Loucy (cell line): ENCODE results near the gene ZDHHC4.

Experiments
- H2AFZ ChIP-seq: fragments of 200-600 bp; sonication (generic); 2 replicates; pipeline ENCODE4 v1.6.0; 2016; ENCODE audit warnings: antibody characterized with exemption, mild to moderate bottlenecking, low read length, moderate library complexity
- H3F3A ChIP-seq: fragments of 200-600 bp; 2 replicates; pipeline ENCODE4 v1.6.0; 2016; ENCODE audit warnings: antibody characterized with exemption, low read depth, mild to moderate bottlenecking
- H3K27me3 ChIP-seq: fragments of 200-600 bp; sonication (generic); 2 replicates; pipeline ENCODE4 v1.6.1; 2014; ENCODE audit warnings: low read length, mild to moderate bottlenecking; ENCODE audit not compliant: insufficient read depth, poor library complexity, severe bottlenecking
- H3K36me3 ChIP-seq: fragments of 200-600 bp; sonication (generic); 2 replicates; pipeline ENCODE4 v1.6.1; 2016; ENCODE audit warnings: low read length; ENCODE audit not compliant: insufficient read depth
- H3K4me1 ChIP-seq: fragments of 200-600 bp; sonication (generic); 2 replicates; pipeline ENCODE4 v1.5.1; 2014; ENCODE audit warnings: low read length, mild to moderate bottlenecking; ENCODE audit not compliant: insufficient read depth, poor library complexity, severe bottlenecking
- H3K4me2 ChIP-seq: fragments of 200-600 bp; sonication (generic); 2 replicates; pipeline ENCODE4 v1.6.0; 2014; ENCODE audit warnings: antibody characterized with exemption, low read length, low read depth, mild to moderate bottlenecking; ENCODE audit not compliant: poor library complexity, severe bottlenecking
- H3K4me3 ChIP-seq: fragments of 200-600 bp; sonication (generic); 2 replicates; pipeline ENCODE4 v1.5.1; 2014; ENCODE audit warnings: low read length, mild to moderate bottlenecking, mixed read lengths; ENCODE audit not compliant: poor library complexity, severe bottlenecking
- H3K79me2 ChIP-seq: fragments of 200-600 bp; sonication (generic); 2 replicates; pipeline ENCODE4 v1.6.1; 2014; ENCODE audit warnings: low read length; ENCODE audit not compliant: insufficient read depth
- H3K9ac ChIP-seq: fragments of 200-600 bp; sonication (generic); 2 replicates; pipeline ENCODE4 v1.6.0; 2014; ENCODE audit warnings: mild to moderate bottlenecking, low read depth, low read length, moderate library complexity; ENCODE audit not compliant: poor library complexity, severe bottlenecking
- H3K9me2 ChIP-seq: fragments of 200-600 bp; sonication (generic); replicated peaks from 2 replicates; pipeline ENCODE4 v1.6.1; 2016; ENCODE audit warnings: low read depth, low read length, mixed read lengths
- H3K9me3 ChIP-seq: fragments of 200-600 bp; sonication (generic); 2 replicates; pipeline ENCODE4 v1.6.1; 2014; ENCODE audit warnings: mild to moderate bottlenecking, antibody characterized with exemption, low read length, low read depth; ENCODE audit not compliant: insufficient read depth
- H4K20me1 ChIP-seq: fragments of 200-600 bp; sonication (generic); 2 replicates; pipeline ENCODE4 v1.6.0; 2014; ENCODE audit warnings: antibody characterized with exemption, low read length, mild to moderate bottlenecking; ENCODE audit not compliant: insufficient read depth, poor library complexity, severe bottlenecking
- EZH2phosphoT487 ChIP-seq: fragments of 200-600 bp; IDR thresholded peaks from 2 replicates; pipeline ENCODE4 v1.6.1; 2018; ENCODE audit warnings: antibody characterized with exemption, mild to moderate bottlenecking, moderate library complexity, borderline replicate concordance
- TF ChIP-seq, protein P1 (sequence below): fragments of 200-600 bp; sonication (generic); conservative IDR thresholded peaks from 2 replicates; pipeline ENCODE4 v1.5.1; 2014; ENCODE audit warnings: mild to moderate bottlenecking, antibody characterized with exemption, low read length

The ZDHHC4 gene

GRCh38 chr7:6530626-6531491 is 46.4 kb upstream of the ZDHHC4 start:
- TF ChIP-seq EZH2phosphoT487 = no peak
- TF ChIP-seq, protein P1, sequence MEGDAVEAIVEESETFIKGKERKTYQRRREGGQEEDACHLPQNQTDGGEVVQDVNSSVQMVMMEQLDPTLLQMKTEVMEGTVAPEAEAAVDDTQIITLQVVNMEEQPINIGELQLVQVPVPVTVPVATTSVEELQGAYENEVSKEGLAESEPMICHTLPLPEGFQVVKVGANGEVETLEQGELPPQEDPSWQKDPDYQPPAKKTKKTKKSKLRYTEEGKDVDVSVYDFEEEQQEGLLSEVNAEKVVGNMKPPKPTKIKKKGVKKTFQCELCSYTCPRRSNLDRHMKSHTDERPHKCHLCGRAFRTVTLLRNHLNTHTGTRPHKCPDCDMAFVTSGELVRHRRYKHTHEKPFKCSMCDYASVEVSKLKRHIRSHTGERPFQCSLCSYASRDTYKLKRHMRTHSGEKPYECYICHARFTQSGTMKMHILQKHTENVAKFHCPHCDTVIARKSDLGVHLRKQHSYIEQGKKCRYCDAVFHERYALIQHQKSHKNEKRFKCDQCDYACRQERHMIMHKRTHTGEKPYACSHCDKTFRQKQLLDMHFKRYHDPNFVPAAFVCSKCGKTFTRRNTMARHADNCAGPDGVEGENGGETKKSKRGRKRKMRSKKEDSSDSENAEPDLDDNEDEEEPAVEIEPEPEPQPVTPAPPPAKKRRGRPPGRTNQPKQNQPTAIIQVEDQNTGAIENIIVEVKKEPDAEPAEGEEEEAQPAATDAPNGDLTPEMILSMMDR = no peak
- Histone ChIP-seq H3K9me3 (no peaks in the 10 kb centered on the region), H3K4me1 (peaks cover 5% of the 10 kb centered on the region), H2AFZ (peak overlapping the region; percentile 95), H3K27me3 (peaks cover 9% of the 10 kb centered on the region), H4K20me1 (no peaks in the 10 kb centered on the region), H3K36me3 (no peaks in the 10 kb centered on the region), H3K9me2 (no peaks in the 10 kb centered on the region), H3K9ac (peak overlapping the region; percentile 56), H3K4me2 (peak overlapping the region; percentile 94), H3K79me2 (no peaks in the 10 kb centered on the region), H3K4me3 (peak overlapping the region; percentile 79), H3F3A (no peaks in the 10 kb centered on the region)

- no peaks in the 10 kb centered on the region for H3K36me3 ChIP-seq
- no peaks in the 10 kb centered on the region for H3K9me3 ChIP-seq
- peak overlapping the region; percentile 95 for H2AFZ ChIP-seq
- H3F3A ChIP-seq = no peaks in the 10 kb centered on the region
- TF ChIP-seq, protein P1 = no peak
- no peak for TF ChIP-seq EZH2phosphoT487
- H3K9me2 ChIP-seq = no peaks in the 10 kb centered on the region
- H3K4me3 ChIP-seq = peak overlapping the region; percentile 79
- peaks cover 9% of the 10 kb centered on the region for H3K27me3 ChIP-seq
- peaks cover 5% of the 10 kb centered on the region for H3K4me1 ChIP-seq
- H3K9ac ChIP-seq = no peak overlapping the region
- H4K20me1 ChIP-seq = no peaks in the 10 kb centered on the region
- peak overlapping the region; percentile 94 for H3K4me2 ChIP-seq
- no peaks in the 10 kb centered on the region for H3K79me2 ChIP-seq
Measured at GRCh38 chr7:6531492-6532279, 45.6 kb upstream of the ZDHHC4 start.

DNA sequence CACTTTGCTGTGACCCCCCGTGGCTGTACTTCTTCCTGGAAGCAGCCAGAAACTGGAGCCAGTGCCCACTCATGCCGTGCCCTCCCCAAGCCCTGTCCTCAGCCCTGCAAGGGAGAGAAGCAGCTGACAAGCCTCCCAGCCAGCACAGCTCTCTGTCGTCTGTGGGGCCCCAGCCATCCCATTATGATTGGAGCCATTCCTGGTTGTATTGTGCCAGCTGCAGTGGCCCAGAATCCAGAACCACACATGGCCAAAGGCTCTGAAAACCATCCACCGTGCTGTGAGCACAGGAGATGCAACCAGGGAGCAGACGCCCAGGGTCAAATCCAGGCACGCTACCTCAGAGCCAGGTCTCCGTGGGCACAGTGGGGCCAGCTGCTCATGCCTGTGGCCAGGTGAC is 44.7 kb upstream of the ZDHHC4 start:
- H3K9me3 ChIP-seq = no peaks in the 10 kb centered on the region
- no peaks in the 10 kb centered on the region for H3K9me2 ChIP-seq
- H4K20me1 ChIP-seq = no peaks in the 10 kb centered on the region
- H2AFZ ChIP-seq = no peak overlapping the region
- TF ChIP-seq, protein P1 = no peak
- TF ChIP-seq EZH2phosphoT487 = no peak
- no peak overlapping the region for H3K4me3 ChIP-seq
- peaks cover 5% of the 10 kb centered on the region for H3K4me1 ChIP-seq
- no peak overlapping the region for H3K9ac ChIP-seq
- H3K36me3 ChIP-seq = no peaks in the 10 kb centered on the region
- H3K27me3 ChIP-seq = peaks cover 9% of the 10 kb centered on the region
- no peaks in the 10 kb centered on the region for H3K79me2 ChIP-seq
- H3F3A ChIP-seq = no peaks in the 10 kb centered on the region
- H3K4me2 ChIP-seq = no peak overlapping the region
